ENCODE data around the gene RSBN1L. TPM values are rescaled to one million over a fixed set of nuclear protein-coding genes. Genes with fewer than 3 reads are reported as not detected.

RSBN1L gene
- total and polyA plus RNA-seq, 2 donors (not counting 1 experiment from before 2014, with no cell fraction given): 12.0 to 19.7 TPM

DNA sequence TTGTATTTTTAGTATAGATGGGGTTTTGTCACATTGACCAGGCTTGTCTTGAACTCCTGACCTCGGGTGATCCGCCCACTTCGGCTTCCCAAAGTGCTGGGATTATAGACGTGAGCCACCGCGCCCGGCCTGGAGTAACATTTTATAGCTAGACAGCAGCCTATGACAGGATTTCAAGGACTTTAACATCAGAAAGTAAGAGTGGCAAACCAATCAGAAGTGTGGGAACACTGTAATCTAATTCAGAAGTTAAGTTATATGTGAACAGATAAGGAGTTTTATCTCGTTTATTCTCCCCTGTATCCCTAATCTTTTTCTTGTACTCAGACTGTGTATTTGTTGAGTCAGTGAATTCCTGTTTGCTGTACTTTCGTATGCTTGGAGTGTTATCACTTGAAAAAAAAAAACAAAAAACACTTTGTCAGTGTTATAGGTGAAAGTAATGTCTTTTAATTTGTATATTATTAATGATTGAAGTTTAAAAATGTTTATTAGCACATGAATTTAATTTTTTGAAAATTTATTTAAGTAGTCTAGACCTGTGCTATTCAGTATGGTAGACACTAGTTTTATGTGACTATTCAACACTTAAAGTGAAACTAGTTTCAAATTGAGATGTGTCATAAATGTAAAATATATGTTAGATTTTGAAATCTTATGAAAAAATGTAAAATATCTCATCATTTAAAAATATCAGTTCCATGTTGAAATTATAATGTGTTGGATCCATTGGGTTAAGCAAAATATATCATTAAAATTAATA lies 38.6 kb downstream of the RSBN1L start:
- no peak for TF ChIP-seq EZH2 (IDR thresholded peaks at IDR 0.05; ENCODE audit: low read length, missing control alignments)
- TF ChIP-seq, protein P1, sequence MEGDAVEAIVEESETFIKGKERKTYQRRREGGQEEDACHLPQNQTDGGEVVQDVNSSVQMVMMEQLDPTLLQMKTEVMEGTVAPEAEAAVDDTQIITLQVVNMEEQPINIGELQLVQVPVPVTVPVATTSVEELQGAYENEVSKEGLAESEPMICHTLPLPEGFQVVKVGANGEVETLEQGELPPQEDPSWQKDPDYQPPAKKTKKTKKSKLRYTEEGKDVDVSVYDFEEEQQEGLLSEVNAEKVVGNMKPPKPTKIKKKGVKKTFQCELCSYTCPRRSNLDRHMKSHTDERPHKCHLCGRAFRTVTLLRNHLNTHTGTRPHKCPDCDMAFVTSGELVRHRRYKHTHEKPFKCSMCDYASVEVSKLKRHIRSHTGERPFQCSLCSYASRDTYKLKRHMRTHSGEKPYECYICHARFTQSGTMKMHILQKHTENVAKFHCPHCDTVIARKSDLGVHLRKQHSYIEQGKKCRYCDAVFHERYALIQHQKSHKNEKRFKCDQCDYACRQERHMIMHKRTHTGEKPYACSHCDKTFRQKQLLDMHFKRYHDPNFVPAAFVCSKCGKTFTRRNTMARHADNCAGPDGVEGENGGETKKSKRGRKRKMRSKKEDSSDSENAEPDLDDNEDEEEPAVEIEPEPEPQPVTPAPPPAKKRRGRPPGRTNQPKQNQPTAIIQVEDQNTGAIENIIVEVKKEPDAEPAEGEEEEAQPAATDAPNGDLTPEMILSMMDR (conservative IDR thresholded peaks at IDR 0.05 in 1 of 2, IDR thresholded peaks at IDR 0.05 in 1 of 2; ENCODE audit: low read depth in 1 of 2, low read length in 2 of 2): no peak
- H3K27ac ChIP-seq (ENCODE audit: insufficient read depth, low read length): no peak overlapping the region
- no peaks in the 10 kb centered on the region for H3K4me1 ChIP-seq (ENCODE audit: control insufficient read depth, extremely low read depth, insufficient read depth, low read length)
- H3K36me3 ChIP-seq (ENCODE audit: control insufficient read depth, insufficient read depth, low read length): no peaks in the 10 kb centered on the region
- H3K27me3 ChIP-seq (ENCODE audit: control insufficient read depth, insufficient read depth, low read length): no peaks in the 10 kb centered on the region
- peaks cover 41% of the 10 kb centered on the region for H3K79me2 ChIP-seq (ENCODE audit: control insufficient read depth, insufficient read depth, low read length)
- no peak overlapping the region for H2AFZ ChIP-seq (ENCODE audit: low read length)
- H3K9ac ChIP-seq (ENCODE audit: insufficient read depth, low read length): no peak overlapping the region
- H3K4me2 ChIP-seq (ENCODE audit: extremely low read depth, insufficient read depth, low read length): peak overlapping the region; percentile 44
- no peaks in the 10 kb centered on the region for H4K20me1 ChIP-seq (ENCODE audit: control insufficient read depth, extremely low read depth, insufficient read depth, low read length)
- H3K4me3 ChIP-seq (replicated peaks in 1 of 4; ENCODE audit: control extremely low read depth in 1 of 4, insufficient read depth in 1 of 4, low read depth in 3 of 4, low read length in 4 of 4): no peak overlapping the region
- peak in 1 of 2 donors; percentile 14 for DNase-seq (ENCODE audit: low read depth in 2 of 2)
- H3K9me3 ChIP-seq (ENCODE audit: control insufficient read depth, insufficient read depth, low read depth, low read length): no peaks in the 10 kb centered on the region

DNA sequence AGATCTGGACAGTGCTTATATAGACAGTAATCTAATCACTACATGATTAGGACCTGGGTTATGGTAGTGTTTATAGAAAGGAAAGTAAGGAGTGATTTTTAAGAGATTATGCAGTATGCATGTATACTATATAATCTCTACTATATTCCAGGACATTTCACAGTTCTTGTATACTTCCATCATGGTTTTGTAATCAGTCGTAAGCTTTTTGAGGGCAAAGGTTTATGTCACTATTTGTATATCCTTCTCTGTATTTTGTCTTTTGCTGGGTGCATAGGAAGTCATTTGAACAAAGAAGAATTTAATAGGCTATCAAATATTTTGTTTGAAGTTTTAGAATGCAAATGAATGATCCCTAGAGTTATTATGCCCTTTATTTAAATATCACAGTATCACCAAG lies 39.2 kb downstream of the RSBN1L start:
- H3K4me1 ChIP-seq (ENCODE audit: control insufficient read depth, extremely low read depth, insufficient read depth, low read length): no peaks in the 10 kb centered on the region
- no peak overlapping the region for H2AFZ ChIP-seq (ENCODE audit: low read length)
- no peak overlapping the region for H3K4me2 ChIP-seq (ENCODE audit: extremely low read depth, insufficient read depth, low read length)
- H3K9ac ChIP-seq (ENCODE audit: insufficient read depth, low read length): no peak overlapping the region
- H3K36me3 ChIP-seq (ENCODE audit: control insufficient read depth, insufficient read depth, low read length): no peaks in the 10 kb centered on the region
- no peak for DNase-seq (ENCODE audit: low read depth in 2 of 2)
- peaks cover 36% of the 10 kb centered on the region for H3K79me2 ChIP-seq (ENCODE audit: control insufficient read depth, insufficient read depth, low read length)
- no peak overlapping the region for H3K27ac ChIP-seq (ENCODE audit: insufficient read depth, low read length)
- H3K27me3 ChIP-seq (ENCODE audit: control insufficient read depth, insufficient read depth, low read length): no peaks in the 10 kb centered on the region
- no peaks in the 10 kb centered on the region for H3K9me3 ChIP-seq (ENCODE audit: control insufficient read depth, insufficient read depth, low read depth, low read length)
- TF ChIP-seq, protein P1 (conservative IDR thresholded peaks at IDR 0.05 in 1 of 2, IDR thresholded peaks at IDR 0.05 in 1 of 2; ENCODE audit: low read depth in 1 of 2, low read length in 2 of 2): no peak
- no peak overlapping the region for H3K4me3 ChIP-seq (replicated peaks in 1 of 4; ENCODE audit: control extremely low read depth in 1 of 4, insufficient read depth in 1 of 4, low read depth in 3 of 4, low read length in 4 of 4)
- H4K20me1 ChIP-seq (ENCODE audit: control insufficient read depth, extremely low read depth, insufficient read depth, low read length): no peaks in the 10 kb centered on the region

DNA sequence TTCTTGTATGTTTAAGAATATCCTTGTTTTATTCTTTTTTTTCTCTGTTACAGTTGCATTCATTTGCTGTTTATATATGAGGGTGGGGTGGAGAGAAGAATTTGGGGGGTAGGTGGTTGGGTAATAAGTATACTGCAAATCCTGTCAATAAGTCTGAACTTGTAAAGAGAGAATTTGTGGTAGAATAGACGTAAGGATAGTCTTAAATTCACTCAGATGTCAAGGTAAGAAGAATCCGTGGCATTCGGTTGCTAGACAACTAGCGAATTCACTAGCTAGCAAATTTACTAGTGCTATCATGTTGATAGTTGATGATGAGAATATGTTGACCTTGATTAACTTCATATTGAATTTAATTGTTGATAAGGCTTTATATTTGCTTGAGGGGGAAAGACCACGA lies 40.7 kb downstream of the RSBN1L start:
- H3K27me3 ChIP-seq (ENCODE audit: control insufficient read depth, insufficient read depth, low read length): no peaks in the 10 kb centered on the region
- H3K4me1 ChIP-seq (ENCODE audit: control insufficient read depth, extremely low read depth, insufficient read depth, low read length): no peaks in the 10 kb centered on the region
- no peaks in the 10 kb centered on the region for H3K9me3 ChIP-seq (ENCODE audit: control insufficient read depth, insufficient read depth, low read depth, low read length)
- no peaks in the 10 kb centered on the region for H4K20me1 ChIP-seq (ENCODE audit: control insufficient read depth, extremely low read depth, insufficient read depth, low read length)
- H3K36me3 ChIP-seq (ENCODE audit: control insufficient read depth, insufficient read depth, low read length): no peaks in the 10 kb centered on the region
- no peak overlapping the region for H3K27ac ChIP-seq (ENCODE audit: insufficient read depth, low read length)
- H3K4me2 ChIP-seq (ENCODE audit: extremely low read depth, insufficient read depth, low read length): no peak overlapping the region
- peaks cover 26% of the 10 kb centered on the region for H3K79me2 ChIP-seq (ENCODE audit: control insufficient read depth, insufficient read depth, low read length)
- H2AFZ ChIP-seq (ENCODE audit: low read length): no peak overlapping the region
- H3K9ac ChIP-seq (ENCODE audit: insufficient read depth, low read length): no peak overlapping the region
- no peak for DNase-seq (ENCODE audit: low read depth in 2 of 2)
- TF ChIP-seq EZH2 (IDR thresholded peaks at IDR 0.05; ENCODE audit: low read length, missing control alignments): no peak
- TF ChIP-seq, protein P1 (conservative IDR thresholded peaks at IDR 0.05 in 1 of 2, IDR thresholded peaks at IDR 0.05 in 1 of 2; ENCODE audit: low read depth in 1 of 2, low read length in 2 of 2): no peak
- H3K4me3 ChIP-seq (replicated peaks in 1 of 4; ENCODE audit: control extremely low read depth in 1 of 4, insufficient read depth in 1 of 4, low read depth in 3 of 4, low read length in 4 of 4): no peak overlapping the region

Data from fibroblast of lung (primary cell).